Mesenchymal stem cell (in vitro differentiated cells and primary cell): ENCODE results near the gene SCYGR4.
A peak's percentile ranks its signal among the peaks of the same experiment; 100 is the strongest.

Experiments used
- DNase-seq: peaks from one replicate; pipeline ENCODE4 v3.0.0-alpha.2; 2013
- H2AFZ ChIP-seq: one replicate; pipeline ENCODE4 v1.6.1; 2013; ENCODE audit warnings: low read depth, mild to moderate bottlenecking, control low read depth, inconsistent platforms, low read length, moderate library complexity
- H2AK5ac ChIP-seq: 2 replicates; pipeline ENCODE4 v1.6.1; 2013; ENCODE audit warnings: low read length, moderate library complexity, mild to moderate bottlenecking, inconsistent platforms; ENCODE audit not compliant: severe bottlenecking
- H2BK120ac ChIP-seq: one replicate; pipeline ENCODE4 v1.6.1; 2013; ENCODE audit warnings: low read depth, mild to moderate bottlenecking, inconsistent platforms, low read length, moderate library complexity
- H2BK12ac ChIP-seq, 2 experiments: one replicate each; pipeline ENCODE4 v1.6.1; 2013; ENCODE audit warnings: inconsistent platforms in 2 of 2, low read length in 2 of 2, mild to moderate bottlenecking in 2 of 2, moderate library complexity in 2 of 2, control low read depth in 1 of 2
- H2BK15ac ChIP-seq: one replicate; pipeline ENCODE4 v1.6.1; 2013; ENCODE audit warnings: mild to moderate bottlenecking, low read depth, inconsistent platforms; ENCODE audit not compliant: poor library complexity, severe bottlenecking
- H2BK5ac ChIP-seq: 2 replicates; pipeline ENCODE4 v1.6.1; 2013; ENCODE audit warnings: low read depth, mild to moderate bottlenecking, low read length, control low read depth, inconsistent platforms; ENCODE audit not compliant: poor library complexity, severe bottlenecking
- H3K14ac ChIP-seq, 2 experiments: one replicate each; pipeline ENCODE4 v1.6.1; 2013; ENCODE audit warnings: inconsistent platforms in 2 of 2, low read length in 2 of 2, control low read depth in 1 of 2, mild to moderate bottlenecking in 1 of 2, moderate library complexity in 1 of 2
- H3K18ac ChIP-seq, 2 experiments: one replicate each; pipeline ENCODE4 v1.6.1; 2013; ENCODE audit warnings: inconsistent platforms in 2 of 2, low read length in 2 of 2, control low read depth in 1 of 2, low read depth in 1 of 2, mild to moderate bottlenecking in 1 of 2
- H3K23ac ChIP-seq, 2 experiments: one replicate each; pipeline ENCODE4 v1.6.1; 2013; ENCODE audit warnings: inconsistent platforms in 2 of 2, low read length in 2 of 2, mild to moderate bottlenecking in 2 of 2, moderate library complexity in 2 of 2, control low read depth in 1 of 2
- H3K27ac ChIP-seq: 2 replicates; pipeline ENCODE4 v1.5.1; 2013; ENCODE audit warnings: mild to moderate bottlenecking, moderate library complexity, low read length, control low read depth, inconsistent platforms; ENCODE audit not compliant: poor library complexity, severe bottlenecking
- H3K27me3 ChIP-seq, 2 experiments: 2 replicates each; pipeline versions ENCODE4 v1.6.1 to v1.7.0; 2013; ENCODE audit warnings: low read length in 2 of 2, mild to moderate bottlenecking in 2 of 2, moderate library complexity in 2 of 2, control low read depth in 1 of 2, inconsistent platforms in 1 of 2; ENCODE audit not compliant: control insufficient read depth in 1 of 2, insufficient read depth in 1 of 2
- H3K36me3 ChIP-seq, 2 experiments: 2 replicates each; pipeline versions ENCODE4 v1.6.1 to v1.7.0; 2013; ENCODE audit warnings: low read length in 2 of 2, control low read depth in 1 of 2, inconsistent platforms in 1 of 2, low read depth in 1 of 2, mild to moderate bottlenecking in 1 of 2; ENCODE audit not compliant: insufficient read depth in 2 of 2, control insufficient read depth in 1 of 2
- H3K4ac ChIP-seq, 2 experiments: one replicate each; pipeline ENCODE4 v1.6.1; 2013; ENCODE audit warnings: inconsistent platforms in 2 of 2, low read length in 2 of 2, mild to moderate bottlenecking in 2 of 2, moderate library complexity in 2 of 2, control low read depth in 1 of 2, low read depth in 1 of 2
- H3K4me1 ChIP-seq: 2 replicates; pipeline ENCODE4 v1.6.1; 2013; ENCODE audit warnings: low read depth, low read length, control low read depth; ENCODE audit not compliant: control insufficient read depth, insufficient read depth
- H3K4me2 ChIP-seq: 2 replicates; pipeline ENCODE4 v1.6.1; 2013; ENCODE audit warnings: low read length, mild to moderate bottlenecking, inconsistent platforms; ENCODE audit not compliant: poor library complexity, severe bottlenecking
- H3K4me3 ChIP-seq, 2 experiments: 2 replicates each; pipeline versions ENCODE4 v1.5.1 to v1.7.0; 2013; ENCODE audit warnings: low read length in 2 of 2, mild to moderate bottlenecking in 2 of 2, control low read depth in 1 of 2, low read depth in 1 of 2; ENCODE audit not compliant: insufficient read depth in 1 of 2
- H3K79me1 ChIP-seq: replicated peaks from 2 replicates; pipeline ENCODE4 v1.6.1; 2013; ENCODE audit warnings: mild to moderate bottlenecking, control low read depth, low read length, inconsistent platforms; ENCODE audit not compliant: poor library complexity, severe bottlenecking
- H3K9ac ChIP-seq: 2 replicates; pipeline ENCODE4 v1.7.0; 2013; ENCODE audit warnings: mild to moderate bottlenecking, low read length, moderate library complexity
- H3K9me3 ChIP-seq: 2 replicates; pipeline ENCODE4 v1.7.0; 2013; ENCODE audit warnings: mild to moderate bottlenecking, low read length; ENCODE audit not compliant: control insufficient read depth
- H4K8ac ChIP-seq: one replicate; pipeline ENCODE4 v1.6.1; 2013; ENCODE audit warnings: inconsistent platforms, mild to moderate bottlenecking, low read length, moderate library complexity
- H4K91ac ChIP-seq: one replicate; pipeline ENCODE4 v1.6.1; 2013; ENCODE audit warnings: mild to moderate bottlenecking, low read length, inconsistent platforms
- WGBS: methylation state at CpG from one replicate; pipeline ENCODE4 v1.1.7; 2013; ENCODE audit warnings: mixed read lengths; 5-methylcytosine and 5-hydroxymethylcytosine counted together

SCYGR4 gene

GRCh38 chr2:227632827-227633226 is 15.5 kb downstream of the SCYGR4 start:
- no peak overlapping the region for H4K91ac ChIP-seq
- H3K9ac ChIP-seq: no peak overlapping the region
- H3K4me2 ChIP-seq: no peak overlapping the region
- H2BK15ac ChIP-seq: no peak overlapping the region
- H3K4me3 ChIP-seq: no peak overlapping the region
- no peak overlapping the region for H3K4ac ChIP-seq
- no peak overlapping the region for H2AK5ac ChIP-seq
- no peak overlapping the region for H2AFZ ChIP-seq
- H3K79me1 ChIP-seq: no peaks in the 10 kb centered on the region
- no peak overlapping the region for H4K8ac ChIP-seq
- no peaks in the 10 kb centered on the region for H3K4me1 ChIP-seq
- no peaks in the 10 kb centered on the region for H3K9me3 ChIP-seq
- no peak overlapping the region for H3K18ac ChIP-seq
- no peak overlapping the region for H2BK5ac ChIP-seq
- H2BK12ac ChIP-seq: no peak overlapping the region
- no peaks in the 10 kb centered on the region for H3K27me3 ChIP-seq
- no peak overlapping the region for H3K14ac ChIP-seq
- no peak overlapping the region for H3K23ac ChIP-seq
- H2BK120ac ChIP-seq: no peak overlapping the region
- no peak overlapping the region for H3K27ac ChIP-seq
- WGBS: 85% methylated on average over 5 of the region's 6 CpGs
- DNase-seq: no peak
- H3K36me3 ChIP-seq: no peaks in the 10 kb centered on the region

GRCh38 chr2:227634201-227634600 is 16.9 kb downstream of the SCYGR4 start:
- Histone ChIP-seq H3K4me1 (no peaks in the 10 kb centered on the region), H2BK120ac (no peak overlapping the region)
- WGBS: 79% methylated on average over 3 of the region's 3 CpGs

GRCh38 chr2:227642656-227643055 is 25.4 kb downstream of the SCYGR4 start:
- peak overlapping the region; percentile 41 for H4K8ac ChIP-seq
- H2BK12ac ChIP-seq: no peak overlapping the region
- no peaks in the 10 kb centered on the region for H3K4me1 ChIP-seq
- no peak overlapping the region for H3K27ac ChIP-seq
- no peaks in the 10 kb centered on the region for H3K79me1 ChIP-seq
- H2AK5ac ChIP-seq: no peak overlapping the region
- no peak overlapping the region for H3K9ac ChIP-seq
- H3K18ac ChIP-seq: no peak overlapping the region
- H2BK5ac ChIP-seq: no peak overlapping the region
- H4K91ac ChIP-seq: no peak overlapping the region
- H2BK15ac ChIP-seq: no peak overlapping the region
- H3K9me3 ChIP-seq: no peaks in the 10 kb centered on the region
- H3K27me3 ChIP-seq: no peaks in the 10 kb centered on the region
- peak; percentile 31 for DNase-seq
- WGBS: 4% methylated on average over 2 of the region's 2 CpGs
- H3K14ac ChIP-seq: no peak overlapping the region
- no peak overlapping the region for H3K4me2 ChIP-seq
- no peak overlapping the region for H3K23ac ChIP-seq
- H3K36me3 ChIP-seq: no peaks in the 10 kb centered on the region
- H3K4me3 ChIP-seq: no peak overlapping the region
- no peak overlapping the region for H3K4ac ChIP-seq
- H2BK120ac ChIP-seq: no peak overlapping the region
- H2AFZ ChIP-seq: peak overlapping the region; percentile 42

More at GRCh38 chr2:227634201-227634600, 16.9 kb downstream of the SCYGR4 start:
- H3K4me2 ChIP-seq: no peak overlapping the region
- H4K91ac ChIP-seq: no peak overlapping the region
- no peak for DNase-seq
- H3K79me1 ChIP-seq: no peaks in the 10 kb centered on the region
- no peak overlapping the region for H2BK12ac ChIP-seq
- H4K8ac ChIP-seq: no peak overlapping the region
- no peak overlapping the region for H3K9ac ChIP-seq
- no peak overlapping the region for H3K4ac ChIP-seq
- no peak overlapping the region for H2AK5ac ChIP-seq
- no peak overlapping the region for H3K23ac ChIP-seq
- H2AFZ ChIP-seq: no peak overlapping the region
- H2BK5ac ChIP-seq: no peak overlapping the region
- no peaks in the 10 kb centered on the region for H3K27me3 ChIP-seq
- no peaks in the 10 kb centered on the region for H3K36me3 ChIP-seq
- no peak overlapping the region for H3K18ac ChIP-seq
- no peak overlapping the region for H3K4me3 ChIP-seq
- H2BK15ac ChIP-seq: no peak overlapping the region
- no peak overlapping the region for H3K14ac ChIP-seq
- H3K9me3 ChIP-seq: no peaks in the 10 kb centered on the region
- no peak overlapping the region for H3K27ac ChIP-seq

GRCh38 chr2:227643990-227644551 is 26.8 kb downstream of the SCYGR4 start:
- Histone ChIP-seq H2BK12ac (no peak overlapping the region), H3K18ac (no peak overlapping the region), H3K9me3 (no peaks in the 10 kb centered on the region), H3K4me1 (no peaks in the 10 kb centered on the region), H4K91ac (peak overlapping the region; percentile 43), H2BK5ac (no peak overlapping the region), H3K4me2 (no peak overlapping the region), H3K36me3 (no peaks in the 10 kb centered on the region), H3K4me3 (no peak overlapping the region), H2BK15ac (no peak overlapping the region), H3K14ac (no peak overlapping the region), H2BK120ac (no peak overlapping the region), H2AFZ (no peak overlapping the region), H4K8ac (no peak overlapping the region), H3K9ac (no peak overlapping the region), H2AK5ac (no peak overlapping the region), H3K27ac (no peak overlapping the region), H3K4ac (no peak overlapping the region), H3K23ac (no peak overlapping the region), H3K79me1 (no peaks in the 10 kb centered on the region), H3K27me3 (no peaks in the 10 kb centered on the region)
- WGBS: 83% methylated on average over 5 of the region's 5 CpGs
- no peak for DNase-seq
